Measurements from ENCODE around the gene ETV3.
A peak's percentile ranks its signal among the peaks of the same experiment; 100 is the strongest.

ETV3 gene

GRCh38 chr1:157091186-157091585, 47.0 kb downstream of the ETV3 start:
- H3K27ac ChIP-seq = no peak overlapping the region
- no peaks in the 10 kb centered on the region for H3K36me3 ChIP-seq
- no peak overlapping the region for H3K4me3 ChIP-seq
- peaks cover 0 to 18% (median 4%) of the 10 kb centered on the region in 4 donors for H3K4me1 ChIP-seq
- H3K9me3 ChIP-seq = no peaks in the 10 kb centered on the region
- intact Hi-C loops (cut with DNase I; ENCODE audit: low total_unique reads) = no loop called here
- peak in 1 of 2 donors; percentile 32 for DNase-seq
- H3K27me3 ChIP-seq = peaks cover 0 to 8% of the 10 kb centered on the region in 2 donors
- TF ChIP-seq, protein P1, sequence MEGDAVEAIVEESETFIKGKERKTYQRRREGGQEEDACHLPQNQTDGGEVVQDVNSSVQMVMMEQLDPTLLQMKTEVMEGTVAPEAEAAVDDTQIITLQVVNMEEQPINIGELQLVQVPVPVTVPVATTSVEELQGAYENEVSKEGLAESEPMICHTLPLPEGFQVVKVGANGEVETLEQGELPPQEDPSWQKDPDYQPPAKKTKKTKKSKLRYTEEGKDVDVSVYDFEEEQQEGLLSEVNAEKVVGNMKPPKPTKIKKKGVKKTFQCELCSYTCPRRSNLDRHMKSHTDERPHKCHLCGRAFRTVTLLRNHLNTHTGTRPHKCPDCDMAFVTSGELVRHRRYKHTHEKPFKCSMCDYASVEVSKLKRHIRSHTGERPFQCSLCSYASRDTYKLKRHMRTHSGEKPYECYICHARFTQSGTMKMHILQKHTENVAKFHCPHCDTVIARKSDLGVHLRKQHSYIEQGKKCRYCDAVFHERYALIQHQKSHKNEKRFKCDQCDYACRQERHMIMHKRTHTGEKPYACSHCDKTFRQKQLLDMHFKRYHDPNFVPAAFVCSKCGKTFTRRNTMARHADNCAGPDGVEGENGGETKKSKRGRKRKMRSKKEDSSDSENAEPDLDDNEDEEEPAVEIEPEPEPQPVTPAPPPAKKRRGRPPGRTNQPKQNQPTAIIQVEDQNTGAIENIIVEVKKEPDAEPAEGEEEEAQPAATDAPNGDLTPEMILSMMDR (IDR thresholded peaks at IDR 0.05) = no peak

GRCh38 chr1:157090771-157091170, 47.4 kb downstream of the ETV3 start:
- H3K4me1 ChIP-seq = peaks cover 0 to 18% (median 4%) of the 10 kb centered on the region in 4 donors
- H3K36me3 ChIP-seq = no peaks in the 10 kb centered on the region
- intact Hi-C loops (cut with DNase I; ENCODE audit: low total_unique reads) = loop anchor here (1.0 kb wide), 1 partner anchor 66 kb away; no protein-coding TSS in a partner anchor
- H3K9me3 ChIP-seq = no peaks in the 10 kb centered on the region
- no peak overlapping the region for H3K4me3 ChIP-seq
- TF ChIP-seq, protein P1 (IDR thresholded peaks at IDR 0.05) = no peak
- DNase-seq = peak in 1 of 2 donors; percentile 24
- H3K27ac ChIP-seq = no peak overlapping the region
- H3K27me3 ChIP-seq = peaks cover 0 to 8% of the 10 kb centered on the region in 2 donors

- TF ChIP-seq, protein P1 (IDR thresholded peaks at IDR 0.05) = peak; percentile 91 to 93
- DNase-seq = peak; percentile 87
- Histone ChIP-seq H3K4me3 (no peak overlapping the region), H3K36me3 (no peaks in the 10 kb centered on the region), H3K27ac (no peak overlapping the region), H3K27me3 (peaks cover 0 to 8% of the 10 kb centered on the region in 2 donors), H3K4me1 (peaks cover 0 to 18% (median 4%) of the 10 kb centered on the region in 4 donors), H3K9me3 (no peaks in the 10 kb centered on the region)
- intact Hi-C loops (cut with DNase I; ENCODE audit: low total_unique reads) = loop anchor here (1.0 kb wide), 1 partner anchor 66 kb away; no protein-coding TSS in a partner anchor
Measured at GRCh38 chr1:157090196-157090647, 48.0 kb downstream of the ETV3 start.

GRCh38 chr1:157089789-157090188, 48.4 kb downstream of the ETV3 start:
- peak in 1 of 2 donors; percentile 48 for DNase-seq
- Histone ChIP-seq H3K27ac (no peak overlapping the region), H3K36me3 (no peaks in the 10 kb centered on the region), H3K9me3 (no peaks in the 10 kb centered on the region), H3K4me3 (no peak overlapping the region), H3K27me3 (peaks cover 0 to 8% of the 10 kb centered on the region in 2 donors), H3K4me1 (peaks cover 0 to 18% (median 4%) of the 10 kb centered on the region in 4 donors)
- intact Hi-C loops (cut with DNase I; ENCODE audit: low total_unique reads) = loop anchor here (1.0 kb wide), 1 partner anchor 67 kb away; no protein-coding TSS in a partner anchor
- TF ChIP-seq, protein P1 (IDR thresholded peaks at IDR 0.05) = no peak

DNA sequence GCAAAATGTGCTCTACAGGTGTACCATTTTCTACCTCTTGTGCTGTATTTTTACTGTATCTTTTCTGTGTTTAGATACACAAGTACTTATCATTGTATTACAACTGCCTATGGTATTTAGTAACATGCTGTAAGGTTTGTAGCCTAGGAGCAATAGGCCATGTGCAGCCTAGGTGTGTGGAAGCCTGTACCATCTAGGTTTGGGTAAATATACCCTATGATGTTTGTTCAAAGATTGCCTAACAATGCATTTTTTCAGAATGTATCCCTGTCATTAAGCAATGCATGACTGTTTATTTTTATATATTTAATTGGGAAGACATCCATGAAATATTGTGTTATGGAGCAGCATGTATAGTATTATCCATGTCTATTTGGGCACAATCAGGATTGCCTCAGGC, 49.6 kb downstream of the ETV3 start:
- no peak for DNase-seq
- no peak overlapping the region for H3K27ac ChIP-seq
- peaks cover 0 to 18% (median 4%) of the 10 kb centered on the region in 4 donors for H3K4me1 ChIP-seq
- TF ChIP-seq, protein P1 (IDR thresholded peaks at IDR 0.05) = no peak
- intact Hi-C loops (cut with DNase I; ENCODE audit: low total_unique reads) = no loop called here
- H3K36me3 ChIP-seq = no peaks in the 10 kb centered on the region
- H3K4me3 ChIP-seq = no peak overlapping the region
- H3K9me3 ChIP-seq = no peaks in the 10 kb centered on the region
- H3K27me3 ChIP-seq = peaks cover 0 to 8% of the 10 kb centered on the region in 2 donors
